Measurements from ENCODE around the gene NAA15. TPM values are rescaled to one million over a fixed set of nuclear protein-coding genes. Genes with fewer than 3 reads are reported as not detected.
"Not testable (repeated sequence)": the region's sequence is repeated elsewhere in the genome, so short reads cannot be mapped to it uniquely, and the experiment has no call there.

NAA15 gene
- total RNA-seq, 3 donors from 2014 or later = 28.2 to 47.4 (median 33.2) TPM

DNA sequence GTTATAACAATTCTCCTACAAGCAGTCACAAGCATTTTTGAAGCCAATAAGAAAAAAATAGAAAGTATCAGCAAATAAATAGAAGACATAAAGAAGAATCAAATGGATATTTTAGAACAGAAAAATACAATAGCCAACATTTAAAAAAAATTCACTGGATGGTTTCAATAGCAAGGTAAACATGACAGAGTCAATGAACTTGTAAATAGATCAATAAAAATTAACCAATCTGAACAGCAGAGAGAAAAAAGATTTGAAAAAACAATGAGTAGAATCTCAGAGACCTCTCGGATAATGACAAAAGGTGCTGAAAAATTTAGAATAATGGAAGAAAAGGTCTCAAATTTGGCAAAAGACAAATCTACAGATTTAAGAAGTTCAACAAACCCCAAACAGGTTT lies 119.3 kb downstream of the NAA15 start:
- DNase-seq (no peak), ATAC-seq (no peak)
- no peaks in the 10 kb centered on the region for H3K9me3 ChIP-seq
- no peaks in the 10 kb centered on the region for H3K36me3 ChIP-seq (ENCODE audit: low read depth)
- intact Hi-C loops (cut with DNase I, micrococcal nuclease) = no loop called here
- TF ChIP-seq, protein P1, sequence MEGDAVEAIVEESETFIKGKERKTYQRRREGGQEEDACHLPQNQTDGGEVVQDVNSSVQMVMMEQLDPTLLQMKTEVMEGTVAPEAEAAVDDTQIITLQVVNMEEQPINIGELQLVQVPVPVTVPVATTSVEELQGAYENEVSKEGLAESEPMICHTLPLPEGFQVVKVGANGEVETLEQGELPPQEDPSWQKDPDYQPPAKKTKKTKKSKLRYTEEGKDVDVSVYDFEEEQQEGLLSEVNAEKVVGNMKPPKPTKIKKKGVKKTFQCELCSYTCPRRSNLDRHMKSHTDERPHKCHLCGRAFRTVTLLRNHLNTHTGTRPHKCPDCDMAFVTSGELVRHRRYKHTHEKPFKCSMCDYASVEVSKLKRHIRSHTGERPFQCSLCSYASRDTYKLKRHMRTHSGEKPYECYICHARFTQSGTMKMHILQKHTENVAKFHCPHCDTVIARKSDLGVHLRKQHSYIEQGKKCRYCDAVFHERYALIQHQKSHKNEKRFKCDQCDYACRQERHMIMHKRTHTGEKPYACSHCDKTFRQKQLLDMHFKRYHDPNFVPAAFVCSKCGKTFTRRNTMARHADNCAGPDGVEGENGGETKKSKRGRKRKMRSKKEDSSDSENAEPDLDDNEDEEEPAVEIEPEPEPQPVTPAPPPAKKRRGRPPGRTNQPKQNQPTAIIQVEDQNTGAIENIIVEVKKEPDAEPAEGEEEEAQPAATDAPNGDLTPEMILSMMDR (IDR thresholded peaks at IDR 0.05) = no peak
- H3K4me1 ChIP-seq (ENCODE audit: low read depth) = no peaks in the 10 kb centered on the region
- H3K4me3 ChIP-seq = no peak overlapping the region

GRCh38 chr4:139436122-139436521 lies 134.8 kb downstream of the NAA15 start:
- H3K4me1 ChIP-seq (ENCODE audit: low read depth) = no peaks in the 10 kb centered on the region
- ATAC-seq (no peak), DNase-seq (no peak)
- intact Hi-C loops (cut with DNase I, micrococcal nuclease) = no loop called here
- no peak overlapping the region for H3K4me3 ChIP-seq
- peaks cover 9% of the 10 kb centered on the region for H3K9me3 ChIP-seq
- H3K36me3 ChIP-seq (ENCODE audit: low read depth) = no peaks in the 10 kb centered on the region
- TF ChIP-seq, protein P1 (IDR thresholded peaks at IDR 0.05) = no peak

GRCh38 chr4:139438141-139438540 lies 136.8 kb downstream of the NAA15 start:
- ATAC-seq = no peak
- peaks cover 9% of the 10 kb centered on the region for H3K9me3 ChIP-seq
- TF ChIP-seq, protein P1 (IDR thresholded peaks at IDR 0.05) = no peak
- intact Hi-C loops (cut with DNase I, micrococcal nuclease) = no loop called here
- no peak overlapping the region for H3K4me3 ChIP-seq
- H3K4me1 ChIP-seq (ENCODE audit: low read depth) = no peaks in the 10 kb centered on the region
- no peak for DNase-seq
- no peaks in the 10 kb centered on the region for H3K36me3 ChIP-seq (ENCODE audit: low read depth)

DNA sequence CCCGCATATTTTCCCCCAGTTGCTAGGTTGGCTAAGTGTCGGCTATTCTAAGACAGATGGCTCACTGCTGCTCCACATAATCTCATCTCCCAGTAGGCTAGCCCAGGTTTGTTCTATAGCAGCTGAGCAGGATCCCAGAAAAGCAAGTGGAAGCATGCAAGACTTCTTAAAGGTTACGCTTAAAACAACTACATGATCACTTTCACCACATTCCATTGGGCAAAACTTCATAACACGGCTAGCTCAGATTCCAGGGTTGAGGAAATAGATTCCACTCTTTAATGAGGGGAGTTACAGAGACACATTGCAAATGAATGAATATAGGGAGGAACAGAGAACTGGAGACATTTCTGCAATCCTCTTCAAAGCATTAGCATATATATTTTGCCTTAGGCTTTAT lies 139.7 kb downstream of the NAA15 start:
- peaks cover 9% of the 10 kb centered on the region for H3K9me3 ChIP-seq
- TF ChIP-seq, protein P1 (IDR thresholded peaks at IDR 0.05) = no peak
- H3K36me3 ChIP-seq (ENCODE audit: low read depth) = no peaks in the 10 kb centered on the region
- ATAC-seq = no peak
- intact Hi-C loops (cut with DNase I, micrococcal nuclease) = no loop called here
- H3K4me3 ChIP-seq = no peak overlapping the region
- H3K4me1 ChIP-seq (ENCODE audit: low read depth) = no peaks in the 10 kb centered on the region
- DNase-seq = no peak

DNA sequence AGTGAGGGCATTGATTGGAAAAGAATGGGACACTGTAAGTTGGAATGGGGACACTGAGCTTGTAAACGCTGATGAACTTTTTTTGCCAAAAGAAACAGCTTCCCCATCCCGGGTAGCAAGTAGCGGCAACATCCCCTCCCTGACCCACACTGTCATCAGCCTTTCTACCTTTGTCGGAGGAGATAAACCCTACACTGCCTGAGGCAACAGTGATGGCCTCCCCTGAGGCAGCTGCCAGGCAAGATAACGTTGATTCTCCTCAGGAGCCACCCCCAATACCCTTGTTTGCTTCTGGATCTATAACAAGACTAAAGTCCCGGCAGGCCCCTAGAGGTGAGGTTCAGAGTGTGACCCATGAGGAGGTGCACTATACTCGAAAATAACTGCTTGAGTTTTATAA lies 142.4 kb downstream of the NAA15 start:
- Histone ChIP-seq H3K36me3 (ENCODE audit: low read depth) (no peaks in the 10 kb centered on the region), H3K9me3 (peaks cover 4% of the 10 kb centered on the region), H3K4me1 (ENCODE audit: low read depth) (no peaks in the 10 kb centered on the region), H3K4me3 (no peak overlapping the region)
- DNase-seq (no peak), ATAC-seq (no peak)
- intact Hi-C loops (cut with DNase I, micrococcal nuclease) = no loop called here
- TF ChIP-seq, protein P1 (IDR thresholded peaks at IDR 0.05) = no peak

DNA sequence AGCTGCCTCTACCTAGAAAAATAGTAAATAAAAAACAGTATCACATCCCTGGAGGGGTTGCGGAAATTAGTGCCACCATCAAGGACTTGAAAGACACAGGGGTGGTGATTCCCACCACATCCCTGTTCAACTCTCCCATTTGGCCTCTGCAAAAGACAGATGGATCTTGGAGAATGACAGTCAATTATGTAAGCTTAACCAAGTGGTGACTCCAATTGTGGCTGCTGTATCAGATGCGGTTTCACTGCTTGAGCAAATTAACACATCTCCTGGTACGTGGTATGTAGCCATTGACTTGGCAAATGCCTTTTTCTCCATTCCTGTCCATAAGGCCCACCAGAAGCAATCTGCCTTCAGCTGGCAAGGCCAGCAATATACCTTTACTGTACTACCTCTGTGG lies 143.6 kb downstream of the NAA15 start:
- intact Hi-C loops (cut with DNase I, micrococcal nuclease); H3K4me1 ChIP-seq (ENCODE audit: low read depth); H3K36me3 ChIP-seq (ENCODE audit: low read depth); H3K4me3 ChIP-seq; H3K9me3 ChIP-seq; DNase-seq; ATAC-seq: not testable (repeated sequence)

DNA sequence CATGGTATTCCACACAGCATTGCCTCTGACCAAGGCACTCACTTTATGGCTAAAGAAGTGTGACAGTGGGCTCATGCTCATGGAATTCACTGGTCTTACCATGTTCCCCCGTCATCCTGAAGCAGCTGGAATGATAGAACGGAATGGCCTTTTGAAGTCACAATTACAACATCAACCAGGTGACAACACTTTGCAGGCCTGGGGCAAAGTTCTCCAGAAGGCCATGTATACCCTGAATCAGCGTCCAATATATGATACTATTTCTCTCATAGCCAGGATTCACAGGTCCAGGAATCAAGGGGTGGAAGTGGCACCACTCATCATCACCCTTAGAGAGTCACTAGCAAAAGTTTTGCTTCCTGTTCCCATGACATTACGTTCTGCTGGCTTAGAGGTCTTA lies 145.8 kb downstream of the NAA15 start:
- H3K4me1 ChIP-seq (ENCODE audit: low read depth); intact Hi-C loops (cut with DNase I, micrococcal nuclease); DNase-seq; H3K36me3 ChIP-seq (ENCODE audit: low read depth); H3K9me3 ChIP-seq; H3K4me3 ChIP-seq; ATAC-seq: not testable (repeated sequence)

Data from mucosa of descending colon (tissue), 3 donors.